GM19468 (cell line): Measurements from ENCODE around the gene RDH5.

Experiments
- ATAC-seq: cut with Tn5 transposase; IDR thresholded peaks from one replicate; pipeline ENCODE4 v1.9.1; 2021; ENCODE audit warnings: mild to moderate bottlenecking, moderate library complexity, moderate number of reproducible peaks; ENCODE audit not compliant: unreplicated experiment; ENCODE audit errors: extremely low read depth

The RDH5 gene

GRCh38 chr12:55694651-55695050, 25.5 kb upstream of the RDH5 start:
- ATAC-seq: no peak

- no peak for ATAC-seq
Observed at GRCh38 chr12:55695349-55695748, 24.8 kb upstream of the RDH5 start.

GRCh38 chr12:55696141-55696540, 24.1 kb upstream of the RDH5 start:
- ATAC-seq: no peak

- ATAC-seq: no peak
Observed at GRCh38 chr12:55696796-55697462, 23.3 kb upstream of the RDH5 start.

GRCh38 chr12:55697686-55698085, 22.5 kb upstream of the RDH5 start:
- no peak for ATAC-seq

- ATAC-seq: no peak
Observed at GRCh38 chr12:55698241-55698955, 21.8 kb upstream of the RDH5 start.

- ATAC-seq: no peak
Observed at GRCh38 chr12:55698965-55699364, 21.2 kb upstream of the RDH5 start.

GRCh38 chr12:55699471-55700055, 20.6 kb upstream of the RDH5 start:
- ATAC-seq: no peak

GRCh38 chr12:55700255-55701018, 19.8 kb upstream of the RDH5 start:
- ATAC-seq: no peak

- ATAC-seq: no peak
Observed at GRCh38 chr12:55702861-55703260, 17.3 kb upstream of the RDH5 start.

GRCh38 chr12:55703288-55703687, 16.9 kb upstream of the RDH5 start:
- no peak for ATAC-seq

GRCh38 chr12:55703901-55704761, 16.1 kb upstream of the RDH5 start:
- ATAC-seq: no peak

- no peak for ATAC-seq
Observed at GRCh38 chr12:55704824-55705718, 15.1 kb upstream of the RDH5 start.

GRCh38 chr12:55705782-55706402, 14.3 kb upstream of the RDH5 start:
- no peak for ATAC-seq

- ATAC-seq: no peak
Observed at GRCh38 chr12:55706568-55707218, 13.5 kb upstream of the RDH5 start.

- no peak for ATAC-seq
Observed at GRCh38 chr12:55707219-55707671, 12.9 kb upstream of the RDH5 start.

GRCh38 chr12:55707841-55708694, 12.1 kb upstream of the RDH5 start, which contains the start of gene ITGA7:
Gene ITGA7 (minus strand): TSS chr12:55707904. CDS start chr12:55707682, 222 bp downstream.
- ATAC-seq: no peak
